ENCODE measurements around the gene HEBP1. TPM values are rescaled to one million over a fixed set of nuclear protein-coding genes. Genes with fewer than 3 reads are reported as not detected.
A peak's percentile ranks its signal among the peaks of the same experiment; 100 is the strongest.

The HEBP1 gene
- total RNA-seq, 1 donor from 2014 or later, result 28.9 TPM

DNA sequence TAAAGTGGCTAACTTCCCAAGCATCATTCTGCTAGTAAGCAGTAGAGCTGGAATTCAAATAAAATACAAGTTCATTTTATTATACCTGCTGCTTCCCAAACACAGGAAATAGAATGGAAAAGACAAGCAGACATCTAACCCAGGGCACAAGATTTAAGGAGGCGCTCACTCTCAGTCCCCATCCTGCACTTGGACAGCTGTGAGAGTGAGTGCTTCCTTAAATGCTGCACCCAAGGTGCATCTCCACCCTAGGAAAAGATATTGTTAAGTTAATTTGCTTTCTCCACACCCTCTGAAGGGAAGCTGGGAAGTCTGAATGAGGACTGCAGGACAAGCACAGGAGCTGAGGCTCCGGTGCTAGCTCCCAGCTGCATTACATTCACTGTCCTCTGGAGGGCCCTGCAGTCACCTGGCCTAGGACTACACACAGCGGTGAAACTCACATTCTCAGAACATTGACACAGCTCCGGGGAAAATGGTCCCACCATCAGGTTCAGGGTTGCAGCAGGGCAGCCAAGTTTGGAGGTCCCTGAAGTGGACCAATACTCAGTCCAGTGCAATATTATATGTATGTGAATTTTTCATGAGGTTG is 14.2 kb downstream of the HEBP1 start:
- Histone ChIP-seq H3K79me2 (ENCODE audit: insufficient read depth, low read length) (no peaks in the 10 kb centered on the region), H3K36me3 (ENCODE audit: insufficient read depth, low read length) (peaks cover 12% of the 10 kb centered on the region), H2AFZ (ENCODE audit: low read depth, low read length) (no peak overlapping the region), H3K9me3 (ENCODE audit: insufficient read depth, low read depth, low read length) (no peaks in the 10 kb centered on the region), H3K4me2 (ENCODE audit: low read length) (no peak overlapping the region), H4K20me1 (ENCODE audit: insufficient read depth, low read length) (no peaks in the 10 kb centered on the region), H3K9ac (ENCODE audit: low read length) (no peak overlapping the region), H3K4me3 (ENCODE audit: insufficient read depth, low read depth, low read length) (no peak overlapping the region), H3K27me3 (ENCODE audit: insufficient read depth, low read length) (no peaks in the 10 kb centered on the region), H3K27ac (ENCODE audit: low read depth, low read length) (no peak overlapping the region), H3K4me1 (ENCODE audit: insufficient read depth, low read length) (no peaks in the 10 kb centered on the region)
- no peaks in the 10 kb centered on the region for H3K27me3 Mint-ChIP-seq (ENCODE audit: low read depth, unreplicated experiment)
- no peak for TF ChIP-seq EZH2 (IDR thresholded peaks at IDR 0.05; ENCODE audit: insufficient read depth, low read length)
- TF ChIP-seq, protein P1, sequence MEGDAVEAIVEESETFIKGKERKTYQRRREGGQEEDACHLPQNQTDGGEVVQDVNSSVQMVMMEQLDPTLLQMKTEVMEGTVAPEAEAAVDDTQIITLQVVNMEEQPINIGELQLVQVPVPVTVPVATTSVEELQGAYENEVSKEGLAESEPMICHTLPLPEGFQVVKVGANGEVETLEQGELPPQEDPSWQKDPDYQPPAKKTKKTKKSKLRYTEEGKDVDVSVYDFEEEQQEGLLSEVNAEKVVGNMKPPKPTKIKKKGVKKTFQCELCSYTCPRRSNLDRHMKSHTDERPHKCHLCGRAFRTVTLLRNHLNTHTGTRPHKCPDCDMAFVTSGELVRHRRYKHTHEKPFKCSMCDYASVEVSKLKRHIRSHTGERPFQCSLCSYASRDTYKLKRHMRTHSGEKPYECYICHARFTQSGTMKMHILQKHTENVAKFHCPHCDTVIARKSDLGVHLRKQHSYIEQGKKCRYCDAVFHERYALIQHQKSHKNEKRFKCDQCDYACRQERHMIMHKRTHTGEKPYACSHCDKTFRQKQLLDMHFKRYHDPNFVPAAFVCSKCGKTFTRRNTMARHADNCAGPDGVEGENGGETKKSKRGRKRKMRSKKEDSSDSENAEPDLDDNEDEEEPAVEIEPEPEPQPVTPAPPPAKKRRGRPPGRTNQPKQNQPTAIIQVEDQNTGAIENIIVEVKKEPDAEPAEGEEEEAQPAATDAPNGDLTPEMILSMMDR (IDR thresholded peaks at IDR 0.05; ENCODE audit: insufficient read depth, low read depth, low read length), result peak; percentile 58
- H3K4me3 Mint-ChIP-seq (ENCODE audit: unreplicated experiment), result no peak overlapping the region
- DNase-seq (ENCODE audit: low read depth) (no peak), FAIRE-seq (no peak)
- peaks cover 8% of the 10 kb centered on the region for H3K36me3 Mint-ChIP-seq (ENCODE audit: low read depth, unreplicated experiment)
- no peak overlapping the region for H3K27ac Mint-ChIP-seq (ENCODE audit: unreplicated experiment)
- H3K9me3 Mint-ChIP-seq (ENCODE audit: unreplicated experiment), result no peaks in the 10 kb centered on the region
- H3K4me1 Mint-ChIP-seq (ENCODE audit: low read depth, unreplicated experiment), result peaks cover 3% of the 10 kb centered on the region

GRCh38 chr12:12984149-12984548 is 15.9 kb downstream of the HEBP1 start:
- DNase-seq (ENCODE audit: low read depth) (no peak), FAIRE-seq (no peak)
- no peak overlapping the region for H3K9ac ChIP-seq (ENCODE audit: low read length)
- H3K27me3 ChIP-seq (ENCODE audit: insufficient read depth, low read length), result no peaks in the 10 kb centered on the region
- H3K36me3 Mint-ChIP-seq (ENCODE audit: low read depth, unreplicated experiment), result peaks cover 8% of the 10 kb centered on the region
- H3K4me1 ChIP-seq (ENCODE audit: insufficient read depth, low read length), result peaks cover 13% of the 10 kb centered on the region
- peaks cover 12% of the 10 kb centered on the region for H3K36me3 ChIP-seq (ENCODE audit: insufficient read depth, low read length)
- no peak overlapping the region for H2AFZ ChIP-seq (ENCODE audit: low read depth, low read length)
- H3K9me3 ChIP-seq (ENCODE audit: insufficient read depth, low read depth, low read length), result no peaks in the 10 kb centered on the region
- H3K27ac Mint-ChIP-seq (ENCODE audit: unreplicated experiment), result no peak overlapping the region
- H3K4me3 ChIP-seq (ENCODE audit: insufficient read depth, low read depth, low read length), result no peak overlapping the region
- TF ChIP-seq EZH2 (IDR thresholded peaks at IDR 0.05; ENCODE audit: insufficient read depth, low read length), result no peak
- TF ChIP-seq, protein P1 (IDR thresholded peaks at IDR 0.05; ENCODE audit: insufficient read depth, low read depth, low read length), result no peak
- no peaks in the 10 kb centered on the region for H4K20me1 ChIP-seq (ENCODE audit: insufficient read depth, low read length)
- H3K27me3 Mint-ChIP-seq (ENCODE audit: low read depth, unreplicated experiment), result no peaks in the 10 kb centered on the region
- H3K4me1 Mint-ChIP-seq (ENCODE audit: low read depth, unreplicated experiment), result no peaks in the 10 kb centered on the region
- no peaks in the 10 kb centered on the region for H3K9me3 Mint-ChIP-seq (ENCODE audit: unreplicated experiment)
- H3K4me3 Mint-ChIP-seq (ENCODE audit: unreplicated experiment), result no peak overlapping the region
- H3K79me2 ChIP-seq (ENCODE audit: insufficient read depth, low read length), result no peaks in the 10 kb centered on the region
- no peak overlapping the region for H3K27ac ChIP-seq (ENCODE audit: low read depth, low read length)
- H3K4me2 ChIP-seq (ENCODE audit: low read length), result no peak overlapping the region

- H3K4me3 Mint-ChIP-seq (ENCODE audit: unreplicated experiment), result no peak overlapping the region
- H3K27me3 Mint-ChIP-seq (ENCODE audit: low read depth, unreplicated experiment), result no peaks in the 10 kb centered on the region
- H3K36me3 Mint-ChIP-seq (ENCODE audit: low read depth, unreplicated experiment), result peaks cover 5% of the 10 kb centered on the region
- TF ChIP-seq EZH2 (IDR thresholded peaks at IDR 0.05; ENCODE audit: insufficient read depth, low read length), result no peak
- TF ChIP-seq, protein P1 (IDR thresholded peaks at IDR 0.05; ENCODE audit: insufficient read depth, low read depth, low read length), result peak; percentile 74
- Histone ChIP-seq H3K4me3 (ENCODE audit: insufficient read depth, low read depth, low read length) (no peak overlapping the region), H3K4me1 (ENCODE audit: insufficient read depth, low read length) (peaks cover 17% of the 10 kb centered on the region), H3K9me3 (ENCODE audit: insufficient read depth, low read depth, low read length) (no peaks in the 10 kb centered on the region), H3K79me2 (ENCODE audit: insufficient read depth, low read length) (no peaks in the 10 kb centered on the region), H3K36me3 (ENCODE audit: insufficient read depth, low read length) (peaks cover 12% of the 10 kb centered on the region), H3K4me2 (ENCODE audit: low read length) (no peak overlapping the region), H3K9ac (ENCODE audit: low read length) (no peak overlapping the region), H3K27me3 (ENCODE audit: insufficient read depth, low read length) (no peaks in the 10 kb centered on the region), H4K20me1 (ENCODE audit: insufficient read depth, low read length) (no peaks in the 10 kb centered on the region), H2AFZ (ENCODE audit: low read depth, low read length) (no peak overlapping the region), H3K27ac (ENCODE audit: low read depth, low read length) (no peak overlapping the region)
- H3K9me3 Mint-ChIP-seq (ENCODE audit: unreplicated experiment), result no peaks in the 10 kb centered on the region
- H3K27ac Mint-ChIP-seq (ENCODE audit: unreplicated experiment), result no peak overlapping the region
- peak; percentile 39 for DNase-seq (ENCODE audit: low read depth)
- peak; percentile 54 for FAIRE-seq
- no peaks in the 10 kb centered on the region for H3K4me1 Mint-ChIP-seq (ENCODE audit: low read depth, unreplicated experiment)
Observed at GRCh38 chr12:12983420-12984035, 16.5 kb downstream of the HEBP1 start.

Measured in astrocyte (in vitro differentiated cells and primary cell).